Neural crest cell (in vitro differentiated cells): Measurements from ENCODE around the gene ULK4. TPM values are rescaled to one million over a fixed set of nuclear protein-coding genes. Genes with fewer than 3 reads are reported as not detected.

Source experiments
- DNase-seq: peaks from one replicate; pipeline ENCODE4 v3.0.0; 2021; ENCODE audit warnings: low read depth, mixed read lengths, low spot score
- H3K27ac Mint-ChIP-seq: one replicate; pipeline ENCODE4 v1.8.0; 2021; ENCODE audit warnings: mild to moderate bottlenecking, mixed read lengths; ENCODE audit not compliant: unreplicated experiment
- H3K27me3 Mint-ChIP-seq: 2 replicates; pipeline ENCODE4 v1.8.0; 2021; ENCODE audit warnings: low read depth, mild to moderate bottlenecking, mixed read lengths
- H3K36me3 Mint-ChIP-seq: 2 replicates; pipeline ENCODE4 v1.8.0; 2021; ENCODE audit warnings: low read depth, mild to moderate bottlenecking, mixed read lengths
- H3K4me1 Mint-ChIP-seq: 2 replicates; pipeline ENCODE4 v1.8.0; 2021; ENCODE audit warnings: mixed read lengths
- H3K4me3 Mint-ChIP-seq: one replicate; pipeline ENCODE4 v1.8.0; 2021; ENCODE audit warnings: mild to moderate bottlenecking, mixed read lengths
- H3K9me3 Mint-ChIP-seq: 2 replicates; pipeline ENCODE4 v1.8.0; 2021; ENCODE audit warnings: mixed read lengths
- CTCF ChIP-seq: fragments of 200-600 bp; sonication (generic); conservative IDR thresholded peaks from 2 replicates; pipeline ENCODE4 v1.5.0; 2021; ENCODE audit warnings: antibody characterized with exemption, mild to moderate bottlenecking
- total RNA-seq: library from RNA; stranded (reverse); gene quantifications from 2 replicates; pipeline ENCODE4 v1.2.1, GENCODE V29; 2021

ULK4 gene
- total RNA-seq, 1 donor from 2014 or later: 10.2 TPM

- no peak overlapping the region for H3K4me3 Mint-ChIP-seq
- no peak overlapping the region for H3K27ac Mint-ChIP-seq
- no peaks in the 10 kb centered on the region for H3K4me1 Mint-ChIP-seq
- no peaks in the 10 kb centered on the region for H3K27me3 Mint-ChIP-seq
- H3K36me3 Mint-ChIP-seq: no peaks in the 10 kb centered on the region
- TF ChIP-seq CTCF: no peak
- H3K9me3 Mint-ChIP-seq: peaks cover 5% of the 10 kb centered on the region
- no peak for DNase-seq
Observed at GRCh38 chr3:41434781-41435180, 527.1 kb downstream of the ULK4 start.

GRCh38 chr3:41431386-41431785 lies 530.5 kb downstream of the ULK4 start:
- Mint-ChIP-seq H3K27me3 (no peaks in the 10 kb centered on the region), H3K4me1 (peaks cover 1% of the 10 kb centered on the region), H3K27ac (no peak overlapping the region), H3K4me3 (no peak overlapping the region), H3K9me3 (peaks cover 16% of the 10 kb centered on the region), H3K36me3 (peaks cover 3% of the 10 kb centered on the region)
- no peak for TF ChIP-seq CTCF
- DNase-seq: no peak

GRCh38 chr3:41430886-41431285 lies 531.0 kb downstream of the ULK4 start:
- no peak overlapping the region for H3K4me3 Mint-ChIP-seq
- DNase-seq: no peak
- peaks cover 5% of the 10 kb centered on the region for H3K4me1 Mint-ChIP-seq
- H3K27ac Mint-ChIP-seq: no peak overlapping the region
- TF ChIP-seq CTCF: no peak
- H3K27me3 Mint-ChIP-seq: no peaks in the 10 kb centered on the region
- H3K36me3 Mint-ChIP-seq: peaks cover 3% of the 10 kb centered on the region
- H3K9me3 Mint-ChIP-seq: peaks cover 16% of the 10 kb centered on the region

GRCh38 chr3:41430391-41430790 lies 531.5 kb downstream of the ULK4 start:
- peaks cover 3% of the 10 kb centered on the region for H3K36me3 Mint-ChIP-seq
- peaks cover 7% of the 10 kb centered on the region for H3K4me1 Mint-ChIP-seq
- H3K27me3 Mint-ChIP-seq: no peaks in the 10 kb centered on the region
- no peak for DNase-seq
- no peak overlapping the region for H3K27ac Mint-ChIP-seq
- H3K4me3 Mint-ChIP-seq: no peak overlapping the region
- no peak for TF ChIP-seq CTCF
- H3K9me3 Mint-ChIP-seq: peaks cover 16% of the 10 kb centered on the region

- Mint-ChIP-seq H3K4me3 (no peak overlapping the region), H3K4me1 (peaks cover 7% of the 10 kb centered on the region), H3K27ac (no peak overlapping the region), H3K9me3 (peaks cover 10% of the 10 kb centered on the region), H3K36me3 (peaks cover 3% of the 10 kb centered on the region), H3K27me3 (no peaks in the 10 kb centered on the region)
- DNase-seq: no peak
- no peak for TF ChIP-seq CTCF
Observed at GRCh38 chr3:41426485-41426884, 535.4 kb downstream of the ULK4 start.
